ENCODE data around the gene SERTM2.

DNA sequence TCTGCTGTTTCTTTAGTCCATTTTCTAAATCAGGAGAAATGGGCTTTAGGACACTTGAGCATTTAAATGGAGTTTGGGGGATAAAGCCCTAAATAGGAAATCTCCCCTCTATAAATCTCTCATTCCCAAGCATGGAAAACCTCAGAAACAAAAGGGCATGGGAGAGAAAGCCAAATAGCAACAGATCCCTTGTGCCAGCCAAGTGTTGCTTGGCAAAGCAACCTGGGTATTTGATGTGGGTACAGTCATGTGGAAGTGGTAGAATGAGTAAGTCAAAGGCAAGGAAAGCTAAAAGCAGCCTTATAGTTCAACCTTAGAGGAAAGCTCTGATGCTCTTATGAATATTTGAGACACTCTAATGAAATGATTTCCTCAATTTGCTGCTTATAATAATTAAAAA is 29.5 kb upstream of the SERTM2 start:
- TF ChIP-seq, protein P1, sequence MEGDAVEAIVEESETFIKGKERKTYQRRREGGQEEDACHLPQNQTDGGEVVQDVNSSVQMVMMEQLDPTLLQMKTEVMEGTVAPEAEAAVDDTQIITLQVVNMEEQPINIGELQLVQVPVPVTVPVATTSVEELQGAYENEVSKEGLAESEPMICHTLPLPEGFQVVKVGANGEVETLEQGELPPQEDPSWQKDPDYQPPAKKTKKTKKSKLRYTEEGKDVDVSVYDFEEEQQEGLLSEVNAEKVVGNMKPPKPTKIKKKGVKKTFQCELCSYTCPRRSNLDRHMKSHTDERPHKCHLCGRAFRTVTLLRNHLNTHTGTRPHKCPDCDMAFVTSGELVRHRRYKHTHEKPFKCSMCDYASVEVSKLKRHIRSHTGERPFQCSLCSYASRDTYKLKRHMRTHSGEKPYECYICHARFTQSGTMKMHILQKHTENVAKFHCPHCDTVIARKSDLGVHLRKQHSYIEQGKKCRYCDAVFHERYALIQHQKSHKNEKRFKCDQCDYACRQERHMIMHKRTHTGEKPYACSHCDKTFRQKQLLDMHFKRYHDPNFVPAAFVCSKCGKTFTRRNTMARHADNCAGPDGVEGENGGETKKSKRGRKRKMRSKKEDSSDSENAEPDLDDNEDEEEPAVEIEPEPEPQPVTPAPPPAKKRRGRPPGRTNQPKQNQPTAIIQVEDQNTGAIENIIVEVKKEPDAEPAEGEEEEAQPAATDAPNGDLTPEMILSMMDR (IDR thresholded peaks at IDR 0.05; ENCODE audit: poor library complexity, severe bottlenecking) = no peak
- TF ChIP-seq EZH2 (IDR thresholded peaks at IDR 0.05; ENCODE audit: borderline replicate concordance, insufficient read depth, low read length, poor library complexity, severe bottlenecking) (no peak), EP300 (conservative IDR thresholded peaks at IDR 0.05; ENCODE audit: poor library complexity, severe bottlenecking) (no peak), RAD21 (conservative IDR thresholded peaks at IDR 0.05) (no peak), TAF1 (IDR thresholded peaks at IDR 0.05; ENCODE audit: low read depth) (no peak), POLR2AphosphoS5 (IDR thresholded peaks at IDR 0.05) (no peak), MXI1 (conservative IDR thresholded peaks at IDR 0.05; ENCODE audit: poor library complexity, severe bottlenecking) (no peak)
- TF ChIP-seq, protein P2, sequence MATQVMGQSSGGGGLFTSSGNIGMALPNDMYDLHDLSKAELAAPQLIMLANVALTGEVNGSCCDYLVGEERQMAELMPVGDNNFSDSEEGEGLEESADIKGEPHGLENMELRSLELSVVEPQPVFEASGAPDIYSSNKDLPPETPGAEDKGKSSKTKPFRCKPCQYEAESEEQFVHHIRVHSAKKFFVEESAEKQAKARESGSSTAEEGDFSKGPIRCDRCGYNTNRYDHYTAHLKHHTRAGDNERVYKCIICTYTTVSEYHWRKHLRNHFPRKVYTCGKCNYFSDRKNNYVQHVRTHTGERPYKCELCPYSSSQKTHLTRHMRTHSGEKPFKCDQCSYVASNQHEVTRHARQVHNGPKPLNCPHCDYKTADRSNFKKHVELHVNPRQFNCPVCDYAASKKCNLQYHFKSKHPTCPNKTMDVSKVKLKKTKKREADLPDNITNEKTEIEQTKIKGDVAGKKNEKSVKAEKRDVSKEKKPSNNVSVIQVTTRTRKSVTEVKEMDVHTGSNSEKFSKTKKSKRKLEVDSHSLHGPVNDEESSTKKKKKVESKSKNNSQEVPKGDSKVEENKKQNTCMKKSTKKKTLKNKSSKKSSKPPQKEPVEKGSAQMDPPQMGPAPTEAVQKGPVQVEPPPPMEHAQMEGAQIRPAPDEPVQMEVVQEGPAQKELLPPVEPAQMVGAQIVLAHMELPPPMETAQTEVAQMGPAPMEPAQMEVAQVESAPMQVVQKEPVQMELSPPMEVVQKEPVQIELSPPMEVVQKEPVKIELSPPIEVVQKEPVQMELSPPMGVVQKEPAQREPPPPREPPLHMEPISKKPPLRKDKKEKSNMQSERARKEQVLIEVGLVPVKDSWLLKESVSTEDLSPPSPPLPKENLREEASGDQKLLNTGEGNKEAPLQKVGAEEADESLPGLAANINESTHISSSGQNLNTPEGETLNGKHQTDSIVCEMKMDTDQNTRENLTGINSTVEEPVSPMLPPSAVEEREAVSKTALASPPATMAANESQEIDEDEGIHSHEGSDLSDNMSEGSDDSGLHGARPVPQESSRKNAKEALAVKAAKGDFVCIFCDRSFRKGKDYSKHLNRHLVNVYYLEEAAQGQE (IDR thresholded peaks at IDR 0.05; ENCODE audit: borderline replicate concordance) = no peak
